NCI-H1105 (cell line): ENCODE measurements around the gene ATXN1.
"Not testable (repeated sequence)": the region's sequence is repeated elsewhere in the genome, so short reads cannot be mapped to it uniquely, and the experiment has no call there.

ENCODE experiments used
- DNase-seq: peaks from one replicate; lab custom pipeline; 2025; lab: John Stamatoyannopoulos, UW

Gene ATXN1

GRCh38 chr6:16409531-16410441, 351.5 kb downstream of the ATXN1 start:
- no peak for DNase-seq

GRCh38 chr6:16408766-16409165, 352.5 kb downstream of the ATXN1 start:
- no peak for DNase-seq

DNA sequence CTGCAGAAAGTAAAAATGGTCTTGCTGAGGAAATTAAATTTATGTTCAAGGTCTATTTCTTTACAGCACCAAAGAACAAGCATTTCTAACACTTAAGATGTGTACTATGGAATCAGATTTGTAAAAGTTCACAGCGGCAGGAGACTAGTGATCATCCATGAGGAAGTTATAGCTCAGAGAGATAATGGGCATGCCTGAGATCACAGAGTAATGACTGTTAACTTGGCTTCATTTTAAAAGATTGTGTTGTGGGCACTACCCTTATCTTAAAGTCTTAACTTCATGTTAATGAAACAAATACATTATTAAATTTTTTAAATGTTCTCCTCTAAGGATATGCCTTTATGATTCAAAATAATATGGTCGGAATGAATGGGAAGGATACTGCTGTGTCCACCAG, 354.3 kb downstream of the ATXN1 start:
- DNase-seq, result no peak

DNA sequence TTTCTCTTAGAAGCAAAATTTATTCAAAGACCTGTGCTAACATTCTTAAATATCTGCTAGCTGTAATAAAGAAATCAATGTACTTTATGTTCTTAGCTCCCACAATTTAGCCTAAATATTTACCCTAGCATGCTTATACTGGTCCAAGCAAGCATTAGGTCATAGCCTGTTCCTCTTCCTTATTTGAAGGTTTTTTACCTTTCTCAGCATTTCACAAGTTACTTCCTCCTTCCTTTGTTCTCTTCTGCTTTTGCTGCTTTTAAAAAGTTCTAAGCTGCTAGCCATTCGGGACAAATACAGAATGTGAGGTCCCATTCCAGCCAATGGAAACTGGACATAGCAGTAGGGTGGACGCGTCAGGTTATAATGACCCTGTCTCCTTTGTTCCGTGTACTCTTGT, 354.7 kb downstream of the ATXN1 start:
- not testable (repeated sequence) for DNase-seq

DNA sequence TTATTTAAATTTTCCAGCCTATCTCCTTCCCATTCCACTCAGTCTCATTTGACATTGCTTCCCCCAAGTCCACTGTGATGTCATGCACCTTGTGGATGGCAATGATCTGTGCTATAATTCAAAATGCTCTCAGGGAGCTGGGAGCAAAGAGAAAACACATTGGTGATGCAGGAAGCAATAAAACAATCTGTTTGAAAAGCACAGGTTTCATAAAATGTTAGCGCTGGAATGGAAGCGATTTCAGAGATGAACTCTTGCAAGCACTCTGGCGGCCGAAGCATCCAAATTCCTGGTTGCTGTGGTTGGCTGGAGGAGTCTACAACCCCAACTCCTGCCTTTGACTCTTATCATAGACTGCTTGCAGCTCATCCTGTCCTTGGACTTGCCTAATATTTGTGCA, 355.9 kb downstream of the ATXN1 start:
- DNase-seq, result no peak

- no peak for DNase-seq
Observed at GRCh38 chr6:16404456-16404855, 356.8 kb downstream of the ATXN1 start.

GRCh38 chr6:16403831-16404230, 357.4 kb downstream of the ATXN1 start:
- DNase-seq, result no peak

DNA sequence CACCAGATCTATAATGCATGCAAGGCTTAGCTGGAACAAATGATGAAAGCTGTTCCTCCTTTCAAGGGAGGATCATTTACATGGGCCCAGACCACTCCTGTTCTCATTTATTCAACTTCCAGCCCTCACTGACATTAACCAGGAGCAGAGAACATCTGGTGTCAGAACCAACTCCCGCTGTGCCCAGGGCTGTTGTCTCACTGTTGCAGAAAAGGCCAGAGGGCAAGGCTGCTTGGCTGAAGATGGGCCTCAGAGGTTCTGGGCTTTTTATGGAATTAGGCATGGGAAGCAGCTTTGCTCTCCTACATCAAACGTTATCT, 358.7 kb downstream of the ATXN1 start:
- no peak for DNase-seq

DNA sequence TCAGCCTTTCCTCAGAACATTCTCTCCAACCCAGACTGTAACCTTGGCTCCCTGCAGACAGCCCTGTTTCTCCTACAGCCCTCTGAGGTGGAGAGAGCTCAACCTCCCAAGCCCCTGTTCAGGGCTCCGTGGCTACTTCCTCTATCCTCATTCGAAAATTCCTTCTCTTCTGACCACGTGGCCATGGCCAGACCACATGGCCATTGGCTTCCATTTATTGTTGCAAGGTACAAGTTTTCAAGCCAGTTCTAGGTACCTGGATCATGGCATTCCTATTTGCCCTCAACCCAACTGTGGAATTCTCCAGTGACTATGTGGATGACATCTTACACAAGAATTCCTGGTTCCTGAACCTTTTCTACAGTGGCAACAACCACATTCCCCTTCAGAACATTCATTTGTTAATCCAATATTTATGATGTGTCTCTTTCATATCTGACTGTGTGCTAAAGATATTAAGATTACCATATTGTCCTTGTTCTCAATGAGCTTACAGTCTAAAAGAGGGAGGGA, 361.0 kb downstream of the ATXN1 start:
- no peak for DNase-seq

DNA sequence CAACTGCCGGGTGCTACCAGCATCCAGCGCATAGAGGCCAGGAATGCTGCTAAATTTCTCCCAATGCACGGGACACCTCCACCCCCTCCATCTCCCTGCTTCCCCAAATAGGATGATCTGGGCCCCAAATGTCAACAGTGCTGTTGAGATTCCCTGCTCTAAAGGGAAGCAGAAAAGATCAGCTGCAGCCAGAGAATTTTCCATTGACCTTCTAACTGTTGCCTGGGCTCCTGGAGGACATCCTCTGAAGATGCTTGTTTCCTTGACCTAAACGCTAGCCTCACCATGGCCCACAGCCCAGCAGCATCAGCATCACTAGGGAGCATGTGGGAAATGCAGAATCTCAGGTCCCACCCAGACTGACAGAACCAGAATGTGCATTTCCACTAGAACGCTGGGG, 361.6 kb downstream of the ATXN1 start:
- DNase-seq, result no peak

- no peak for DNase-seq
Observed at GRCh38 chr6:16399158-16399557, 362.1 kb downstream of the ATXN1 start.

DNA sequence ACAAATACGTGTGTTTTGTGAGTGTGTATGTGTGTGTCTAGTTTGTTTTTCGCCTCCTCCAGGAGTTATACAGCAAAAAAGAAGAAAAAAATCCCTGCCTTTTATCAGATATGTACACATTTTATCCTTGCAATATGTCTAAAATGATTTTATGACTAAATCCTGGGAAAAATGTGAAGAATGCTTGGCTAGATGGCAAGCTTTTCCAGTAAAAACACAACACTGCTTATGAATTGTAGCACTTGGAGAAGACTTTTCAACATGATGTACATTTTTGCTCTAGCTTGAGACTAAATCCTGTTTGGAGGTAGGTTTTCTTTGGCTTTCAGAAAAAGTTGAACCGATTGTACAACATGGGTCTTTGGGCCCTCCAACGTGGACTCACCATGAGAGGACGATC, 362.7 kb downstream of the ATXN1 start:
- DNase-seq, result no peak

DNA sequence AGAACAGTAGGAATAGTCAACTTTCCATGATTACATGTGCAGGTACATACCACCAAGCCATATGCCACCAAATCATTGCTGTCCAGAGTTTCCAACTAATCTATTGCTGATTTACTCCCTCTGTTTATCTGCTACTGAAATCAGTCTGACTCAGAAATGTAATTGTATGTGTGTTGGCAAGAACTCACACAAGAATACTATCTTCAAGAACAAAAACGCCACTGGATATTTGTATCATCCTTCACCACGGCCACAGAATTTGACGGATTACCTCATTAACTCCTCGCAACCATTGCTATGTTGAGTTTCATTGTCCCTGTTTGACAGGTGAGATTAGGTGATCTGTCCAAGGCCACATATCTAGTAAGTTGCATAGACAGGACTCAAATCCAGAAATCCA, 363.6 kb downstream of the ATXN1 start:
- no peak for DNase-seq

GRCh38 chr6:16396497-16397319, 364.6 kb downstream of the ATXN1 start:
- no peak for DNase-seq

- DNase-seq, result no peak
Observed at GRCh38 chr6:16394632-16395031, 366.6 kb downstream of the ATXN1 start.

DNA sequence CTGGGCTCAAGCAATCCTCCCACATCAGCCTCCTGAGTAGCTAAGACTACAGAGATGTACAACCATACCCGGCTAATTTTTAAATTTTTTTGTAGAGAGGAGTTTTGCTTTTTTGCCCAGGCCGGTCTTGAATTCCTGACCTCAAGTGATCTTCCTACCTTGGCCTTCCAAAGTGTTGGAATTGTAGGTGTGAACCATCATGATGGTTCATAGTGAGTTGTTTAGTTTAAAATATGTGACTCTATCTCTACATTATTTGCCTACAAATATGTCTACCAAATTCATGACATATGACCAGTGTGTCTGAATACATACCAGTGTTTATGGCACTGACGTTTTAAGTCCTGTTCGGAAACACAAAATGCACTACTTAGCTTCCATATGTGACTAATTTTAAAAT, 367.9 kb downstream of the ATXN1 start:
- no peak for DNase-seq

DNA sequence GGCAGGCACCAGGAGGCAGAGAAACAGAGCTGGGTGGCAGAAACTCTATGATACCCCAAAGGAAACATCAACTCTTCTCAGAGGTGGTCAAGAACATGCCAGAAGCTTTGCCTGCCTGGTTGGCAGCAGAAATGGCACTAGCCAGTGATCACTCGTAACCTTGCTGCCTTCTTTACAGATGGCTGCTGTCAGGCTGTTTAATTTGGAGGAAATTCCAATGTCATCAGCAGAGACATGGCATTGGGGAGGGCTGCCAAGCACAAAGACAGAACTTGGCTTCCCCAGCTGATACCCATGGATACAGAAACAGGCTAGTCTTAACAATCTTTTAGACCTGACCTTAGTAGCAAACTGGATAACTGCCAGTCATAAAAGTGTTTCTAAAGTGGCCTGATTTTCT, 369.2 kb downstream of the ATXN1 start:
- DNase-seq, result no peak

DNA sequence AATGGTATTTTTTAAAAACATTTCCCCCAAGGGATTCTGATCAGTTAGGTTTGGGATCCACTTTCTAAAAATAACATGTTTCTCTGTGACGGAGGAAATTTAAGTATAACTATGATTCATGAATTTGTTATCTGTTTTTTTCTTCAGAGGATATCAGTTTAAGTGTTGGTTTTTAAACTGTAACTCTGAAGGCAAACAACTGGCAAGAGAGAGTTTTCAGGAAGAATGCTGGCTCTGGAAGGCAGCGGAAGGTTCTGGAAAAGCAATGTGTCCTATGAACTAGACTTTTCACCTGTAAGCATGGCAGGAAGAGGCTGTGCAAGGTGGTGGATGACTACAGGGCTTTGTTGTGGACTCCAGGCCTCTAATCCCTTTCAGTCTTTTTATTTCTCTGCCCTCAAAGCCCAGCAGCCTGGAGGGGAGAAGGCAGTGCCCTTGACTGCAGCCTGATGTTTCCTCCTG, 369.8 kb downstream of the ATXN1 start:
- DNase-seq, result no peak

DNA sequence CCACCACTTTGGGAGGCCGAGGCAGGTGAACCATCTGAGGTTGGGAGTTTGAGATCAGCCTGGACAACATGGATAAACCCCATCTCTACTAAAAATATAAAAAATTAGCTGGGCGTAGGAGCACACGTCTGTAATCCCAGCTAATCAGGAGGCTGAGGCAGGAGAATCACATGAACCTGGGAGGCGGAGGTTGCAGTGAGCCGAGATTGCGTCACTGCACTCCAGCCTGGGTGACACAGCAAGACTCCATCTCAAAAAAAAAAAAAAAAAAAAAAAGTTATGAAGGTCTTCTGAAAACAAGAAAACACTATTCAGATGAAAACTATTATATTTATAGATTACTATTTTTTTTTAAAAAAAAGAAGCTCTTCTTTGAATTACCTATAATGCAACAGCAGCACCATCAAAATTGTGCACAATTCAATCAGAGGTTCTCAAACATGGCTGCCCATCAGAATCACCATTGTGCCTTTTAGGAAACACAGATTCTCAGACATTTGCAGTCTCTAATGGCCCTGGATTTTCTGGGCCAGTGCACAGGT, 370.3 kb downstream of the ATXN1 start:
- not testable (repeated sequence) for DNase-seq

- DNase-seq, result no peak
Observed at GRCh38 chr6:16389642-16390041, 371.6 kb downstream of the ATXN1 start.

DNA sequence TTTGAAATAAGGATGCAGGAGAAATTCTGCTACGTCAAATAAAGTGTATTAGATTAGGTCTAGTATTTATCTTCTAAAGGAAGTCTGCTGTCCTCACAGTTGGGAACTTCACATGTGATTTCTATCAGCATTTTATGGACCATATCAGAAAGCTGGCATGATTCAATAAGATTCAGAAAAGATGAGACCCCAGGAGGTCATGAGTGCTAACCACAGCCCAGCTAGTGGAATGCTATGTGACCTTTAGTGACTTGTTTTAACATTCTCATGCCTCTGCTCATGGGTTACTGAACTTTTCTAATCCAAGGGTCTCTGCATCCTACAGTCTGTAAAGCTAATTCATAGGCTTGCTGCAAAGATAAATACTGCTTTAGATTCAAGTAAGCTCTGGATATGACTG, 372.8 kb downstream of the ATXN1 start:
- no peak for DNase-seq

- DNase-seq, result no peak
Observed at GRCh38 chr6:16386057-16386456, 375.2 kb downstream of the ATXN1 start.
